Mucosa of stomach (tissue), 1 donor: ENCODE results near the gene GNG12.

Experiments used
- H3K27me3 ChIP-seq: one replicate; pipeline ENCODE4 v1.7.0; 2013; ENCODE audit warnings: mild to moderate bottlenecking, low read length; ENCODE audit not compliant: control insufficient read depth, insufficient read depth
- H3K36me3 ChIP-seq: one replicate; pipeline ENCODE4 v1.7.0; 2013; ENCODE audit warnings: low read length; ENCODE audit not compliant: control insufficient read depth, insufficient read depth
- H3K4me1 ChIP-seq: one replicate; pipeline ENCODE4 v1.7.0; 2013; ENCODE audit warnings: mild to moderate bottlenecking, low read length; ENCODE audit not compliant: control insufficient read depth, insufficient read depth
- H3K4me3 ChIP-seq: one replicate; pipeline ENCODE4 v1.7.0; 2013; ENCODE audit warnings: low read length
- H3K9ac ChIP-seq: one replicate; pipeline ENCODE4 v1.7.0; 2013; ENCODE audit warnings: mild to moderate bottlenecking, low read length, moderate library complexity
- H3K9me3 ChIP-seq: one replicate; pipeline ENCODE4 v1.7.0; 2013; ENCODE audit warnings: mild to moderate bottlenecking, low read length, moderate library complexity; ENCODE audit not compliant: control insufficient read depth
- donor health status: Pancreatic carcinoma.

Gene GNG12

GRCh38 chr1:67686267-67687197, 146.7 kb downstream of the GNG12 start:
- no peaks in the 10 kb centered on the region for H3K27me3 ChIP-seq
- peak overlapping the region; percentile 96 for H3K9ac ChIP-seq
- peak overlapping the region; percentile 51 for H3K4me3 ChIP-seq
- no peaks in the 10 kb centered on the region for H3K9me3 ChIP-seq
- H3K4me1 ChIP-seq, result peaks cover 26% of the 10 kb centered on the region
- H3K36me3 ChIP-seq, result no peaks in the 10 kb centered on the region

GRCh38 chr1:67685558-67686266, 147.6 kb downstream of the GNG12 start:
- no peaks in the 10 kb centered on the region for H3K9me3 ChIP-seq
- H3K4me1 ChIP-seq, result peaks cover 26% of the 10 kb centered on the region
- peak overlapping the region; percentile 51 for H3K4me3 ChIP-seq
- no peaks in the 10 kb centered on the region for H3K36me3 ChIP-seq
- H3K9ac ChIP-seq, result peak overlapping the region; percentile 96
- no peaks in the 10 kb centered on the region for H3K27me3 ChIP-seq

GRCh38 chr1:67685067-67685557, 148.2 kb downstream of the GNG12 start, which contains the start of gene GADD45A:
Gene GADD45A, plus strand, starts transcription at chr1:67685201. Its CDS starts 294 bp downstream, at chr1:67685495.
- Histone ChIP-seq H3K9ac (peak within 1 kb of the TSS; percentile 96), H3K4me3 (peak within 1 kb of the TSS; percentile 51), H3K9me3 (no peaks in the 10 kb centered on the region), H3K36me3 (no peaks in the 10 kb centered on the region), H3K4me1 (peaks cover 26% of the 10 kb centered on the region), H3K27me3 (no peaks in the 10 kb centered on the region)

DNA sequence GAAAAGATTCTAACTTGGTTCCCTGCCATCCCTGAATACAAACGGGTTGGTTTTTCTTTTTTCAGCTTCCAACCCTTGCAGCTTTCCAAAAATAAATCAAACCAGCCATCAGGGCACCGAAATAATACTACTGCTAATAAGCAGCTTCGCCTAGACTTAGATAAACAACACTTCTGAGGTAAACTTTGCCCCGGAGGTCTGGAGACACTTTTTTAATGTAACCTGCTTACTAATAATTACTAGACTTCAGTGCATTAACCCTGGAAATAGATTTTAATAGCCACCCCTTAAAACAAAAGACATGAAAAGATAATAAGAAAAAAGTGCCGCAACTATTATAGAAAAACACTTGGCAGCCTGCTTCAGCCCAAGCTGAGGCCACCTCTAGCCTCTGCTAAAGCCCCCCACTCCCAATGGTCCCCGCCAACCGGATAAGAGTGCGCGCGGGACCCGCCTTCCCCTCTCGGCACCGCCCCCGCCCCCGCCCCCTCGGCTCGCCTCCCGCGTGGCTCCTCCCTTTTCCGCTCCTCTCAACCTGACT, 148.7 kb downstream of the GNG12 start:
- Histone ChIP-seq H3K4me1 (peaks cover 23% of the 10 kb centered on the region), H3K9ac (peak overlapping the region; percentile 51), H3K4me3 (no peak overlapping the region), H3K36me3 (no peaks in the 10 kb centered on the region), H3K9me3 (no peaks in the 10 kb centered on the region), H3K27me3 (no peaks in the 10 kb centered on the region)

DNA sequence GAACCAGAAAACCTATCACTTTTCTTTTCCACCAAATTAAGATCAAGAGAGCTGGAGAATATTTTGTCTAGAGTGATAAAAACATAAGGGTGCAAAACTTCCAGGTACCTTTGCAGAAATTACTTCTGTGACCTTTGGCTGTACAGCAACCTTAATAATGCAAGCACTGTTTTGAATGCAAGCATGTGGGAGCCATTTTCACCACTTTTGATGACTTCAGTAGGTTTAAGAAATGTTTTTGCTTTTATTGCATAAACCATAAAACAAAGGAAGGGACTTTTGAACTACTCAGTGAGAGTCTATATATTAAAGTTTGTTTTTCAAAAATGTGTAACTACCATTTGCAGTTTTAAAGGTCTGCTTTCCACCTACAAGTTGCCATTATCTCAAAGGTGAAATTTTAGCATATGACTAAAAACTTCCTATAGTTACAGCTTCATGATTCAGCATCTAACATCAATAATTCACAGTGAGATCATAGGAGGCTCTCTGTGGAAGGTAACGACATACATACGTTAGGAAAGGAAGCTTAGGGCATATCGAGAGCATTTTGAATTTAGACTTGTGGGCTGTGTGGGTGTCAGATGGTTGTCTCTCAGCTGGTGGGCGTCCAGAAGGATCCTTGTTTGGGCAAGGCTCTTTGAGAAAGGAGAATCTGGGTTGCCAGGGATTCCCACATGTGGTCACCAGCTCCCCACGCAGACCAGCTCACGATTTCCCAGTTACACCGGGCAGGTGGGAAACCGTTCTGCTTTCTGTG, 149.3 kb downstream of the GNG12 start:
- Histone ChIP-seq H3K9me3 (no peaks in the 10 kb centered on the region), H3K9ac (peak overlapping the region; percentile 51), H3K27me3 (no peaks in the 10 kb centered on the region), H3K4me3 (no peak overlapping the region), H3K36me3 (no peaks in the 10 kb centered on the region), H3K4me1 (peaks cover 20% of the 10 kb centered on the region)

DNA sequence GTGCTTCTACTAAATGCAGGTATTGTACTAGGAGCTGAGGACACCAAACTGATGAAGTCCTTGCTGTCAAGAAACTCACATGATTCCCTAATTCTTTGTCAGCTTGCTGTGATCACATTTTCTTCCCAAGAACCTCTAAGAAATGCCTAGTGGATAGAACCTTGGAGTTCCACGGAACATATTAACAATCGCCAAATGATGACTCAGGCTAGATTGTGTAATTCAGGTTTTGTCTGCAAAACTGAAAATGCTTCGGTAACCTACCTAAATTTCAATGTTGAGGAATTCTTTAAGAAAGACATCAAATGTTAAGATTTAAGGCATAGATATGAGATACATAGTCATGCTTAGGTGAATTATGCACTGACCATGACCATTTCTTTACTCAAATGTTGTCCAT, 150.0 kb downstream of the GNG12 start:
- Histone ChIP-seq H3K9ac (no peak overlapping the region), H3K36me3 (no peaks in the 10 kb centered on the region), H3K4me1 (peaks cover 20% of the 10 kb centered on the region), H3K4me3 (no peak overlapping the region), H3K27me3 (no peaks in the 10 kb centered on the region), H3K9me3 (no peaks in the 10 kb centered on the region)

DNA sequence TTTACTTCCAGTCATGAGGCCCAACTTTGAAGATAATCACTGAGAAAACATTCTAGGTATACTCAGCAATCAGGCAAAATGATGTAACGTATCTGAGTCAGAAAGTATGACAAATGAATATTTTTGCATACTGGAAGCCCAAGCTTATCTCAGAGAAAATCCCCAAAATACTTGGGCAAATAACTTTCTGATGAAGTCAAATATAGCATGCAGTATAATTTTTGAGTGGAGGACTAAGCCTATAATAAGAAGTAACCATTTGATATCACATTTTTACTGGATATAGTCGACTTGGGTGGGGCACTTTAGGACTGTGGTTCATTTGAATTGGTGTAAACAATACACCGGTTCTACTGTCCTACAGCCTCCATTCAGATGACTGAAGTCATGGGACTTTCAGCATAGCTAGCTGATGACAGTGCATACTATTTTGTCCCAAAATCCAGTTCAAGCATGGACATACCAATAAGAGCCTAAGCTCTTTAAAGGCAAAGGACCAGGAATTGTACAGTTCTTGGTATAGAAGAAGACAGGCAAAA, 150.5 kb downstream of the GNG12 start:
- Histone ChIP-seq H3K9ac (no peak overlapping the region), H3K4me3 (no peak overlapping the region), H3K4me1 (peaks cover 20% of the 10 kb centered on the region), H3K36me3 (no peaks in the 10 kb centered on the region), H3K27me3 (no peaks in the 10 kb centered on the region), H3K9me3 (no peaks in the 10 kb centered on the region)

DNA sequence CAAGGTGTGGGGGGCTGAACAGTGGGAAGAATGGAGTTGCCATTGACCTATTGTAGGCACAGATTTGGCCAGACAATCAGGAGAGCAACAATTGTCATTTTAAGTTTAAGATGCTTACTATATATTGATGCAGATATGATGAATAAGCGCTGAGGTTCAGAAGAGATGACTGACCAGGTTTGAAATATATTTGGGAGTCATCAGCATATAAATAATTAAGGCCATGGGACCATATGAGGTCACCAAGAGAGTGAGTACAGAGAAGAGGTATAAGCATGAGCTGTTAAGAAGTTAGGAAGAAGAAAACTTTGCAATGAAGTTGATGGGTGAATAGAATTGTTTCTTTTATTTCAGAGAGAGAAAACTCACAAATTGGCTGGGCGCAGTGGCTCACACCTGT, 152.8 kb downstream of the GNG12 start:
- peaks cover 16% of the 10 kb centered on the region for H3K4me1 ChIP-seq
- no peaks in the 10 kb centered on the region for H3K9me3 ChIP-seq
- H3K27me3 ChIP-seq, result no peaks in the 10 kb centered on the region
- no peaks in the 10 kb centered on the region for H3K36me3 ChIP-seq
- no peak overlapping the region for H3K9ac ChIP-seq
- H3K4me3 ChIP-seq, result no peak overlapping the region

- H3K27me3 ChIP-seq, result no peaks in the 10 kb centered on the region
- no peak overlapping the region for H3K9ac ChIP-seq
- H3K4me3 ChIP-seq, result no peak overlapping the region
- no peaks in the 10 kb centered on the region for H3K36me3 ChIP-seq
- H3K9me3 ChIP-seq, result no peaks in the 10 kb centered on the region
- peaks cover 16% of the 10 kb centered on the region for H3K4me1 ChIP-seq
These were observed 153.6 kb downstream of the GNG12 start for GRCh38 chr1:67679691-67680090.

GRCh38 chr1:67677930-67678329, 155.3 kb downstream of the GNG12 start:
- no peak overlapping the region for H3K9ac ChIP-seq
- H3K36me3 ChIP-seq, result no peaks in the 10 kb centered on the region
- H3K9me3 ChIP-seq, result no peaks in the 10 kb centered on the region
- no peaks in the 10 kb centered on the region for H3K4me1 ChIP-seq
- no peaks in the 10 kb centered on the region for H3K27me3 ChIP-seq
- H3K4me3 ChIP-seq, result no peak overlapping the region

GRCh38 chr1:67677408-67677807, 155.9 kb downstream of the GNG12 start:
- Histone ChIP-seq H3K4me3 (no peak overlapping the region), H3K27me3 (no peaks in the 10 kb centered on the region), H3K9me3 (no peaks in the 10 kb centered on the region), H3K36me3 (no peaks in the 10 kb centered on the region), H3K9ac (no peak overlapping the region), H3K4me1 (no peaks in the 10 kb centered on the region)
